Fibroblast of peridontal ligament (primary cell): ENCODE data around the gene MS4A10.

ENCODE experiments used
- DNase-seq: peaks from one replicate; pipeline ENCODE4 v3.0.0-alpha.2; 2010; ENCODE audit errors: extremely low read depth

The MS4A10 gene

DNA sequence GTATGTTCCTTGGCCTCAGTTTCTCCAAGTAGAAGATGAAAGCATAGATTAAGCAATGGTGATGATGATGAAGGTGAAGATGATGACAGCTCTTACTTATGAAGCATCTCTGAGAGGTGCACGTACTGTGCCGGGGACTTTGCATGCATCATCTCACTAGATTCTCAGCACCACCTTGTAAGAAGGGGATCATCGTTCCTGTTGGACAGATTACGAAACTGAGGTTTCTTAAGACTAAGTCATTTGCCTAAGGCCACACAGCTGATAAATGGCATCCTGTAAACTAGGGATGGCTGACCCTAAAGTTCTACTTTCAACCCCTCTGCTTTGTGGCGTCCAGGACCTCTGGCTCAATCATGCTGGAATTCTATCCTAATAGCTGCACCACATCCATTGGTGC is 19.8 kb upstream of the MS4A10 start:
- DNase-seq = no peak

DNA sequence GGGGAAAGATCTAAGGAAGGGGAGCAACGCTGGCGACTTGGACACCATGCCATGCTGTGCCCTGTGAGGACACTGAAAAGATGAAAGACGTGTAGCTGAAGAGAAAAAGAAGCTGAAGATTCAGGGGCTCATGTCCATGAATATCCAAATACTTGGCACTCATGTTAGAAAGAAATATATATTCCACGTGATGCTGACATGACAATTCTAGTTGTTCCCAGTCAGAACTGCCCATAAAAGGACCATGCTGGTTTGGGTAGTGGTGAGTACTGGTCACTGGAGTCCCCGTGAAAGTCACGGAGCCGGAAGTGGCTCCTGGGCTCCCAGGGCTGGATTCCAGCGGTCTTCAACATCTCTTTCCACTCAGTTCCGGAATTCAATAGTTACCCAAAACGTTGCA is 18.6 kb upstream of the MS4A10 start:
- no peak for DNase-seq

DNA sequence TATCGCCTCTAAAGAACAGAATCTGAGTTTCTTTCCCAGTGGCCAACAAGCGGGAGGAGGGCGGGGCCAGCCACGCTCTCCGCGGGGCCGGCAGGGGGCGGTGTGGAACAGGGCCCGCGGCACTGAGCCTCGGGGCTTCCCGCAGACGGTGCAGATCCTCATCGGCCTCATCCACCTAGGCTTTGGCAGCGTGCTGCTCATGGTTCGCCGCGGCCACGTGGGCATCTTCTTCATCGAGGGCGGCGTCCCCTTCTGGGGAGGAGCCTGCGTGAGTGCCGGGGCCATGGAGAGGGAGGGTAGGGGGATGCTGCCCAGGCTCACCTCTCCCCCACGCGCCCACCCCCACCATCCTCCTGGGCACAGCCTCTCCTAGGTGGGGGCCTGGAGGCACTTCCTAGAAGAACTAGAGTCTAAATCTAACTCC is 17.7 kb upstream of the MS4A10 start:
- DNase-seq = no peak

DNA sequence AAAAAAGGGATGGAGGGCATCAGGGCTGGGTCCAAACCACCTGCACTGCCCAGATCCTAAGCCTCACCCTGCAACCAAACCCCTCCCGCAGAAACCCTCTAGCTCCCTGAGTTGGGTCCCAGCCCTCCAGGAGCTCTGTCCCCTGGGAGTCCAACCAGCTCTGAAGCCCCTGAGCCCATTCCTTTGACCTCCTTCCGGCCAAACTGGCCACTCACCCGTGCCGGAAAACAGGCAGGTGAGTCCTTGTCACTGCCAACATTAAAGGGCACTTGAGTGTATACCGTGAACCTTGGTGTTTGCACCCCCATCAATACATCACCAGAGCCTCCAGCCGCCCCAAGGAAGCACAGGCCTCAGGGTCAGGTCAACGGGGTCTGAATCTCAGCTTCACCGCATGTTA is 16.9 kb upstream of the MS4A10 start:
- no peak for DNase-seq

DNA sequence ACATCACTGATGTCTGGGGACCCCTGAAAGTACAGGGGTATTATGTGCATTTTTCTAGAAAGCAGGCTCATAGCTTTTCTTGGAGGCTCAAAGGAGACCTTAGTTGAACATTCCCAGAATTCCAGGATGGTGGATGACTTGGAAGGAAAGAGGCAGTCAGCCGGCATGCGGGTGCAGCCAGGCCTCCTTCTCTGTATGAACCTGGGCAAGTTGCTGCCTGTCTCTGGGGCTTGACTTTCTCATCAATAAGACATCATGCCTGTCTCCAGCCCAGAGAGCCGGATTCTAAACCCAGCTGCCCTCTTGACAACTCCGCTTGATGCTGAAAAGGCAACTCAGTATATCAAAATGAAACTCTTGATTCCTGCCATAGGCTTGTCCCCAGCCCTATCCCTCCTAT is 15.9 kb upstream of the MS4A10 start:
- DNase-seq = no peak

DNA sequence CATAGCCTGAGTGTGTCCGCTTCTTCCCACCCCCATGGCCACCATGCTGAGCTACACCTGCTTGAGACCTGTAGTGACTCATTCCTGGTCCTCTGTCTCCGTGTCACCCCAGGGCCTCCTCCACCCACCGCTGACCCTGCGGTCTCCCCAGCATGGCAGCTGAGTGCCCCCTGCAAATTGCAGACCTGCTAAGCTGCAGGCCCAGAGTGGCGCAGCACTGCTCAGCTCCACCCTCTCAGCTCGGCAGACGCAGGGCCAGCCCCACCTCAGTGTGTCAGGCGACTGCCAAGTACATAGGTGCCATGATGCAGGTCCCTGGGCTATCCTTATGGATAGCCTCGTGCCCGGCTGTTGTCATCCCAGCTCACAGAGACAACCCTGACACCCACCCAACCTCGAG is 15.3 kb upstream of the MS4A10 start:
- DNase-seq = no peak

DNA sequence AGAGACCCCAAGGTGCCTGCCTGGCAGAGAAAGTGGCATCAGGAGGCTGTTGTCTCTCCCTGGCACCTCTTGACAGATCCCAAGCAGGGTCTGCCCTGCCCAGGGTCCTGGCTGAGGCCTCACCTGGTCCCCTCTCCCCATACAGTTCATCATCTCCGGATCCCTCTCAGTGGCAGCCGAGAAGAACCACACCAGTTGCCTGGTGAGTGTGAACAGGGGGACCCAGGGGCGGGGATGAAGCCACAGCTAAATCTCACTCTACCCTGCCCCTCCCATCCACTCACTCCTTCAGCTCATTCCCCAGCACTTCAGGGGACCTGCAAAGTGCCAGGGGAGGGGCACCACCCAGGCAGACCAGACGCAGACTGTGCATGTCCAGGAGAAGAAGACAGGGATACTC is 14.0 kb upstream of the MS4A10 start:
- DNase-seq = no peak

DNA sequence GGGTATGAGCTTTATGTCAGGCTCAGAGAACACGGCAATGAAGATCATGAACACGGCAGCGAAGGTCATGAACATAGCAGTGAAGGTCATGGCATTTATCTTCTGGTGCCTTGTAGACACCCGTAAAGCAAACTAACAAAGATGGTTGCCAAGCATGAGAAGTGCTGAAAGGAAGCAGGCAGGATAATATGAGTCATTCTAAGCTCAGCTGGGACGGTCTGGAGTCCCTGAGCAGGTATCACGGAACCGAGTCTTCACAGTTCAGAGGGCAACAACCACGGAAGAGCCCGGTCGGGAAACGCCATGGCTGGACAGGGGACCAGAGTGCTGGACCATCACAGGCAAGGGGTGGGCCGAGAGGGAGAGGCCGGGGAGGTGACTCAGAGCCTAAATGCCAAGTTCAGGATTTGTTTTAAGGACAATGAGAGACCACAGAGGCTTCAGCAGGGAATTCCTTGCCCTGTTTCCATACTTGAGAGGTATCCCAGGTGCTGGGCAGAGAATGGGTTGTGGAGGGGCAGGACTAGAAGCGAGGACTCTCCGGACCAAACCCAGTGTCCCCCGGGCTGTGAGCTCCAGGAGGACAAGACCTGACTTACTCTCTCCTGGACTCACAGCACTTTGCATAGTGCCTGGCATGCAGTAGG is 13.1 kb upstream of the MS4A10 start:
- DNase-seq = no peak

DNA sequence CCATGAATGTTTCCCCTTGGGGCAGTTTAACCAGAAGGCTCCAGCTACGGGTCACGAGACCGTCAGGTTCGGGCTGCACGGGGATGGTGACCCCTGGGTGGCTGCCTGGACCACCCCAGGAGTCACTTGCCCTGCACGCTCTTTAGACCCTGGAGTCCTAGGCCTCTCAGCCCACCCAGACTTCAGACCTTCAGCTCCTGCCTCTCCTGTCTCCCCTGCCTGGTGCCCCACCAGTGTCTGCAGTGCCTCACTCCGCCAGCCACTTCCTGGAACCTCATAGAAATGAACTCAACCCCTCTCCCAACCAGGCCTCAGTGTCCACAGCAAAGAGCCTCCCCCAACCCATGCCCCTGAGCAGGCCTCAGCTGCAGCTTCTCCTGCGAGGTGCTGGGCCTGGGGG is 12.5 kb upstream of the MS4A10 start:
- no peak for DNase-seq

DNA sequence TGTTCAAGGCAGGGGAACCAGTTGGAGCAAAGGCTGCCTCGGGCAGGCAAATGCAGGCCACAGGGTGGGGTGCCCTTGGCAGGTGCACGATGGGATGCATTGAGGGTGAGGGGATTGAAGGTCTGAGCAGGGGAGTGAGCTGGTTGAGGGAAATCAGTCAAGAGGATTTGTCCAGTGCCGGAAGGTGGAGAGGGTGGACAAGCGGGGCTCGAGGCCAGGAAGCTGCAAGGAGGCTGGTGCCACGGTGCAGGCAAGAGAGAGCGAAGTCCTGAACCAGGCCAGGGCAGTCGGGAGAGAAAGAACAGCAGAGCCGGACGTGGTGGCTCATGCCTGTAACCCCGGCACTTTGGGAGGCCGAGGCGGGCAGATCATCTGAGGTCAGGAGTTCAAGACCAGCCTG is 10.4 kb upstream of the MS4A10 start:
- no peak for DNase-seq

DNA sequence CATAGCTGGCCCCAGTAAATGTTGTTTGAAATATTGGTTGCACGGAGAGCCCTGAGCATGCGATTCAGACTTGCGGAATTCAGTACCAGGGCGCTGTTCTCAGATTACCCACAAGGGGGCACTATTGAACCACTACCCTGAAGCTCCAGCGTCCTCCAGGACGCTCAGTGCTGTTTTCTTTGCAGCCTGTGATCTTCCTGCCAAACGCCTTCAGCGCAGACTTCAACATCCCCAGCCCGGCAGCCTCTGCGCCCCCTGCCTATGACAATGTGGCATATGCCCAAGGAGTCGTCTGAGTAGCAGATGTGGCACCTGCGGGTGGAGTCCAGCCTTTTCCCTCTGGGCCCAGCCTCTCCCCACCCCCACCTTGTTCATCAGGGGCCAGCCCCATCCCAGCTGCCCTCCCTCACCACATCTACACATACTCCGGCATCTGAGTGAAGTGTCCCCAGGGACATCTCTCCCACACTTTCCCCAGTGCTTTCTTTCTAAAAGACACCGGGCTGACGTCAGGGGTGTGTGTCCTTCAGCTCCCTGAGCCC is 9.6 kb upstream of the MS4A10 start:
- DNase-seq = peak; percentile 91

DNA sequence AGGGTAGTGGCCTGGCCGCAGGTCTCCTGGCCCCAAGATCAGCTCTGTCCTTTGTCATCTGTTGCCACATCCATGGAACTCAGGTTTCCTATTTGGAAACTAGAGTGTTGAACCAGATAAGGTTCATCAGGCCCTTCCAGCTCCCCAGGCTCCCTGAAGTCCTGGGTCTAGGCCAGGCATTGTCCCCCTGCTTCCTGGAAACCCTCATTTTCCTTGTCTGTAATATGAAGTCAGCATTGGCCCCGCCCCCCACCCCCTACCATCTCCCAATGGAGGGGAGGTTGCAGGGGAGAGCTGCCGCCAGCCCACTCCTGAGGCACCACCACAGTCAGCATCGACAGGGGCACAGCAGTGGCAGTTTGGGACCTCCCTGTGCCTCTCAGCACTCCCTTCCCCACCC is 9.0 kb upstream of the MS4A10 start:
- no peak for DNase-seq

DNA sequence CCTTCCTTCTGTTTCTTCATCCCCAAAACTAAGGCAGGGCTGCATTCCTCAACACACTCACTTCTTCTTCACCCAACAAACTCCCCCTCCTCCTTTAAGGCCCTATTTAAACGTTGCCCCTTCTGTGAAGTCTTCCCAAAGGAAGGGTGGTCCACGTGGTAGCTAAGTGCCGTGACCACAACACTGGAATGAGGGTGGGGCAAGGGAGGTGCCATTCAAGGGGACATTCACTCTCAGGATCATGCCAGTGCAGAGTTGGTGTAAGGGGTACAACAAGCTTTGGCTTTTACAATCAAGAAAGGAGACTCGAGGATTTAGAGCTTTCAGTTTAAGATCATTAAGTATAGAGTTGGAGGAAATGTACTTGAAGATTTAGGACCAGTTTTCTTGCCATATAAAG is 8.0 kb upstream of the MS4A10 start:
- no peak for DNase-seq

DNA sequence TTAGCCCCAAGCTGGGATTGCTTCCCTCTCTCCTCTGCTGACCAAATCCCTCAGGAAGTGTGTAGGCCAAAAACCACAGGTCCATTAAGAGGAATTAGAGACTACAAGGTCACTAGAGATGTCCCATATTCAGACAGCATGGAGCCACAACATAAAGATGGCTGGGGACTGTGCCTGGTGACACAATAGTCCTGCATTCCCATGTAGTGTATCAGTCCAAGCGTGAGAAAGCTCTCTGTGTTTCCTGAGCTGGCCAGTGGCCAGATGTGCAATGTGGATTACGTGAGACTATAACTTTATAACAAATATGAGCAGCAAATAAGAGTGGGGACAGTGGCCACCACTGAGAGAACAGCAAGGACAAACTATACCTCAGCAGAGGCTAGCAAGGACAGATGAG is 7.6 kb upstream of the MS4A10 start:
- DNase-seq = peak; percentile 46

DNA sequence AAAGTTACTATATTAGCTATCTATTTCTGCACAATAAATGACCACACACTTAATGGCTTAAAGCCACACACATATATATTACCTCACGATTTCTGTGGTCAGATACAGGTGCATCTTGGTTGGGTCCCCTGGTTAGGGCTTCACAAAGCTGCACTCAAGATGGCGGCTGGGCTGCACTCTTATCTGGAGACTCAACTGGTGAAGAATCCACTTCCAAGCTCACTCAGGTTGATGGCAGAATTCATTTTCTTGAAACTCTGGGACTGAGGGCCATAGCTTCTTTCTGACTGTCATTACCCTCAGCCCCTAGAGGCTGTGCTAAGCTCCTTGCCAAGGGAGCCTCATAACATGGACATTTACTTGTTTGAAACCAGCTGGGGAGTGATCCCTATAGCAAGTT is 5.1 kb upstream of the MS4A10 start:
- DNase-seq = no peak

DNA sequence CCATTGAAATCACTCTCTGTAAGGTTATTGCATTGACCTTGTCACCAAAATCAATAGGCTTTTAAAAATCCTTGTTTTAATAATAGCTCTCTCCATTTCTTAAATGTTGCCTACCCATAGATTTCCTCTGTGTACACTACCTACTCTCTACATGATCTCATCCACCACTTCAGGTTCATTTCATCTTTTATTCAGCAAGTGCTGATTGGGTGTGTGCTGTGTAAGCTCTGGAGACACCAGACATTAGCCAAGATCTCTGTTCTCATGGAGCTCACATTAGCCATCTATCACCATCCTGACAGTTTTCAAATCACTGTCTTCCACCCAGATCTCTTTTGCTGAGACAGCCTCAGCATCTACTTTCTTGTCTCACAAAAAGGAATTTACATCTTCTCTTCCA is 4.4 kb upstream of the MS4A10 start:
- no peak for DNase-seq

DNA sequence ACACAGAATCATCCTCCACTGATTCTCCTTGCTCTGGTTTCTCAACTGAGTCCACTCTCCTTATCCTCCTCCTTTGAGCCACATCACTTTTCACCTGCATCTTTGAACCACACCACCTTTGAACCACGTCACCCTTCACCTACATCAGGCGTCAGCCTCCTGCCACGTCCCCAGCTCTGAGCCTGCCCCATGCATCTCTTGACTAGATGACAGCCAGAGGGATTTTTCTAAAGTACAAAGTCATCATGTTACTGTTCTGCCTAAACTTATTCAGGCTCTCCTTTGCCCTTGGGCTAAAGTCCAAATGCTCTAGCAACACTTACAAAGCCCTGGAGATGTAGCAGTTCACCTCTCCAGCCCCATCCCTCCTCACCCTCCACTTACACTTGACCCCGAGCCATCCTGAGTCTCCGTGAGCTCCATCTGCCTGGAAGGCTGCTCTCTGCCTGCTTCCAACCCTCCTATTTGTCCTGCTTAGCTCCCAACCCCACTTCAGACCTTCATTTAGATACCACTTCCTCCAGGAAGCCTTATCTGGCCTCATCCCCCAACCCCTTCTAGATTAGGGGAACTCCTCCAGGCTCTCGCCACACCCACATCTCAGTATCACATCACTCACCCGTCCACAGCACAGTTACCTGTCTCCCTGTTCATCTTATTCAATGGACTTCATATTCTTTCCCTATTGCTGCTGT is 3.7 kb upstream of the MS4A10 start:
- DNase-seq = no peak

DNA sequence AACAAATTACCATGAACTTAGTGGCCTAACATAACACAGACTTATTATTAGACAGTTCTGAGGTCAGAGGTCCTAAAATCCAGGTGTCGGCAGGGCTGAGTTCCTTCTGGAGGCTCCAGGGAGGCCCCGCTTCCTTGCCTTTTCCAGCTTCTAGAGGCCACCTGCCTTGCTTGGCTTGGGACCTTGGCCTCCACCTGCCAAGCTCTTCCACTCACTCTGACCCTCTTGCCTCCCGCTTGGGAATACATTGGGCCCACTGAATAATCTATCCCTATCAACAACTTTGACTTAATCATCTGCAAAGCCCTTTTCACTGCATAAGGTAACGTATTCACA is 3.2 kb upstream of the MS4A10 start:
- no peak for DNase-seq

DNA sequence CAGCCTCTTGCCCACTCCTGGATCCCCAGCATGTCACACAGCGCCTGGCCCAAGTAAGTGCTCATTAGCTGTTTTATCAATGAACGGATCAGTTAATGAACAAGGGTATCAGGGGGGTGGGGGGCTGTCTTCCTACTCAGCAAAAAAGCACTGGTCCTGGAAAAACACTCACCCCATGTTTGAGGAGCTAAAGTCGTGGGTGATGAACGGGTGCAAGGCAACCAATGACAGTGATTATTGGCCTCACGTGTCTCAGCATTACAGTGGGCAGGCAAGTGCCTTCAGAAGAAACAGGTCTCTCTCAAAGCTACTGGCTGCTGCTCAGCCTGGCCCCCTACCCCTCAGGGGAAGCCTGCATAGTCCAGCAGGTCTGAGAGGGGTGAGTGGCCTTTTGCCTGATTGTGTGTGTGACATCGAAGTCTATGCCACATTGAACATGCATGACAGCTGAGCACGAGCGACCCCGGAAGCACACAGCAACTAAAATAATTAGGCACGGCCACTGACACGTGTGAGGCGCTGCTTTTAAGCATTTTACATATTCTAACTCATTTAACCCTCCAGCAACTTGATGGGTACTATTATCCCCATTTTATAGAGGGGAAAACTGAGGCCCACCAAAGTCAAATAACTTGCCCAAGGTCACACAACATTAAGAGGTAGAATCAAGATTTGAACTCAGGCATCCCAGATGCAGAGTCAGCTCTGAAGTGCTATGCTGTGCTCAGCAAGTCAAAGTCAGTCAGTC is 2.6 kb upstream of the MS4A10 start:
- no peak for DNase-seq

DNA sequence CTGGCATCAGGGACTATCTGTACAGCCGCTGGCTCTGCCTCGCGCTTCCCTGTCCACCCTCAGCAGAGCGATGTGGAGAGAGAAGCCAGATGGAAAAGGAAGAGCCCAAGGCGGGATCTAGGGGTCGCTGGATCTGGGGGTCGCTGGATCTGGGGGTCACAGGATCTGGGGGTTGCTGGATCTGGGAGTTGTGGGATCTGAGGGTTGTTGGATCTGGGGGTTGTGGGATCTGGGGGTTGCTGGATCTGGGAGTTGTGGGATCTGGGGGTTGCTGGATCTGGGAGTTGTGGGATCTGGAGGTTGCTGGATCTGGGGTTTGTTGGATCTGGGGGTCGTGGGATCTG is 2.0 kb upstream of the MS4A10 start:
- DNase-seq = no peak

DNA sequence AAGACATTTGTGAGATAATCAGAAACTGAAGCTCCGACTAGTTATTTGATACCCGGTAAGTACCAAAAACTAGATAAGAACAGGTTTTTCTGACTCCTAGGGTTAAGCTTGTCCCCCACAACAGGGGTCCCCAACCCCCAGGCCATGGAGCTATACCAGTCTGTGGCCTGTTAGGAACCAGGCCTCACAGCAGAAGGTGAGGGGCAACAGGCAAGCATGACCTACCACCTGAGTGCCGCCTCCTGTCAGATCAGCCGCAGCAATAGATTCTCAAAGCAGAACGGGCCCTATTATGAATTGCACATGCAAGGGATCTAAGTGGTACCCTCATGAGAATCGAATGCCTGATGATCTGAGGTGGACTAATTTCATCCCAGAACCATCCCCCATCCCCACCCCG is 1.2 kb upstream of the MS4A10 start:
- DNase-seq = no peak

DNA sequence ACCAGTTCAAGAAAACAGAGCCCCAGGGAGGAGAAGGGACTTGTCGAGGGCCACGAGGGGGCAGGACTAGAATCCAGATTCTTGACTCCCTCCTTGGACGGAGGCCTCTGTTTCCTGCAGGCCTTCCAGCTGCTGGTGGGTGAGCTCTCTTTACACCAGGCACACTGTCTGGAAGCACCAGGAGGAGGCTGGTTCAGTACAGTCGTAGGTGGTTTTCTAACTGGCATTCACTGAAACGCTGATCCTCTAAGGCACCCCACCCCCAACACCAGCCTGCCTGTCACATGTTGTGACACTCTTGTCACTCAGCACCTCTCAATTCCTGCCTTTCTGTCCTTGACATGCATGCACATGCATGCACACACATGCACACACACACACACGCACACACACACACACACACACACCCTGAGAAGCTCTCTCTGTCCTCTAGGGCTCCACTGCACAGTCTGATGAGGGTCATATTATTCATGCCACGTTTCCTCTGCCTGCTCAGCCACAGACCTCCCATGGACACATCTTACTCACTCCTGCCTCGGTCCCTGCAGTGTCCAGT is 751 bp downstream of the MS4A10 start:
- peak; percentile 5 for DNase-seq
